Body of pancreas (tissue), 4 donors: ENCODE data around the gene COL18A1. TPM values are rescaled to one million over a fixed set of nuclear protein-coding genes. Genes with fewer than 3 reads are reported as not detected.
A peak's percentile ranks its signal among the peaks of the same experiment; 100 is the strongest.

ENCODE experiments used
- ATAC-seq: fragments of 150-250 bp; one replicate; pipeline ENCODE4 v1.9.1; 2016
- DNase-seq, 4 donors: peaks; one replicate each; pipeline ENCODE4 v3.0.0-alpha.2; 2019
- H3K27ac ChIP-seq, 4 donors: fragments of 200-600 bp; sonication (generic); 1 replicate in 3 of 4; 2 replicates in 1 of 4; pipeline versions ENCODE4 v1.5.1 to v1.6.1; 2016 to 2019; ENCODE audit warnings: mild to moderate bottlenecking in 1 of 4, mixed read lengths in 1 of 4, moderate library complexity in 1 of 4
- H3K27me3 ChIP-seq, 2 donors: fragments of 200-600 bp; sonication (generic); one replicate each; pipeline ENCODE4 v1.6.0; 2016; ENCODE audit warnings: mild to moderate bottlenecking in 1 of 2
- H3K36me3 ChIP-seq, 2 donors: fragments of 200-600 bp; sonication (generic); replicated peaks in 1 of 2; 2 replicates each; pipeline ENCODE4 v1.5.1; 2016; ENCODE audit warnings: low read depth in 2 of 2; ENCODE audit not compliant: insufficient read depth in 1 of 2
- H3K4me1 ChIP-seq: fragments of 200-600 bp; sonication (generic); one replicate; pipeline ENCODE4 v1.6.0; 2016
- H3K4me3 ChIP-seq, 2 donors: fragments of 200-600 bp; sonication (generic); 1 replicate in 1 of 2; 2 replicates in 1 of 2; pipeline ENCODE4 v1.5.1; 2016 to 2019
- H3K9me3 ChIP-seq, 3 donors: fragments of 200-600 bp; sonication (generic); 1 replicate in 2 of 3; 2 replicates in 1 of 3; pipeline ENCODE4 v1.5.1; 2016
- POLR2A ChIP-seq, 3 donors: fragments of 450-650 bp; IDR thresholded peaks; one replicate each; pipeline ENCODE4 v1.6.1; 2016; ENCODE audit warnings: antibody characterized with exemption in 3 of 3, mild to moderate bottlenecking in 2 of 3
- WGBS, 2 donors: methylation state at CpG; one replicate each; pipeline ENCODE4 v1.1.5; 2017; 5-methylcytosine and 5-hydroxymethylcytosine counted together
- intact Hi-C: fragments of 100-400 bp; cut with DNase I; formaldehyde crosslinking; loops from one replicate; pipeline ENCODE4 v1.15.1; 2023
- total RNA-seq, 2 donors: library from RNA; depleted of rRNA; stranded (reverse); fragments of >200 nt; gene quantifications; one replicate each; pipeline ENCODE4 v1.1.0, GENCODE V29; 2016
- TF ChIP-seq, protein P1 (sequence below), 7 experiments: fragments of 450-650 bp in 4 of 7; fragments of 200-600 bp in 3 of 7; sonication (generic) in 3 of 7; IDR thresholded peaks; one replicate each; pipeline ENCODE4 v1.5.1; 2016 to 2019; ENCODE audit warnings: antibody characterized with exemption in 7 of 7

COL18A1 gene
- total RNA-seq, 2 donors from 2014 or later: 108 to 284 TPM

GRCh38 chr21:45454926-45455673 is 50.1 kb downstream of the COL18A1 start:
- Histone ChIP-seq H3K27me3 (no peaks in the 10 kb centered on the region), H3K36me3 (no peaks in the 10 kb centered on the region), H3K27ac (peak overlapping the region; percentile 15 to 67 (median 60)), H3K4me3 (no peak overlapping the region), H3K9me3 (no peaks in the 10 kb centered on the region), H3K4me1 (peaks cover 29% of the 10 kb centered on the region)
- WGBS, 2 donors: 17 to 37% methylated on average over 10 to 23 of the region's 23 CpGs
- ATAC-seq (peak; percentile 64), DNase-seq (peak in 3 of 4 donors; percentile 47 to 63 (median 50))
- TF ChIP-seq POLR2A (IDR thresholded peaks at IDR 0.05): peak in 1 of 3 donors; percentile 12
- TF ChIP-seq, protein P1, sequence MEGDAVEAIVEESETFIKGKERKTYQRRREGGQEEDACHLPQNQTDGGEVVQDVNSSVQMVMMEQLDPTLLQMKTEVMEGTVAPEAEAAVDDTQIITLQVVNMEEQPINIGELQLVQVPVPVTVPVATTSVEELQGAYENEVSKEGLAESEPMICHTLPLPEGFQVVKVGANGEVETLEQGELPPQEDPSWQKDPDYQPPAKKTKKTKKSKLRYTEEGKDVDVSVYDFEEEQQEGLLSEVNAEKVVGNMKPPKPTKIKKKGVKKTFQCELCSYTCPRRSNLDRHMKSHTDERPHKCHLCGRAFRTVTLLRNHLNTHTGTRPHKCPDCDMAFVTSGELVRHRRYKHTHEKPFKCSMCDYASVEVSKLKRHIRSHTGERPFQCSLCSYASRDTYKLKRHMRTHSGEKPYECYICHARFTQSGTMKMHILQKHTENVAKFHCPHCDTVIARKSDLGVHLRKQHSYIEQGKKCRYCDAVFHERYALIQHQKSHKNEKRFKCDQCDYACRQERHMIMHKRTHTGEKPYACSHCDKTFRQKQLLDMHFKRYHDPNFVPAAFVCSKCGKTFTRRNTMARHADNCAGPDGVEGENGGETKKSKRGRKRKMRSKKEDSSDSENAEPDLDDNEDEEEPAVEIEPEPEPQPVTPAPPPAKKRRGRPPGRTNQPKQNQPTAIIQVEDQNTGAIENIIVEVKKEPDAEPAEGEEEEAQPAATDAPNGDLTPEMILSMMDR (IDR thresholded peaks at IDR 0.05): no peak
- intact Hi-C loops: no loop called here

GRCh38 chr21:45455674-45456583 is 51.0 kb downstream of the COL18A1 start:
- Histone ChIP-seq H3K4me3 (no peak overlapping the region), H3K27ac (peak overlapping the region in 3 of 4 donors; percentile 56 to 67 (median 64)), H3K4me1 (peaks cover 29% of the 10 kb centered on the region), H3K36me3 (no peaks in the 10 kb centered on the region), H3K9me3 (no peaks in the 10 kb centered on the region), H3K27me3 (no peaks in the 10 kb centered on the region)
- ATAC-seq: peak; percentile 11
- WGBS, 2 donors: 59 to 65% methylated on average over 27 to 28 of the region's 47 CpGs
- intact Hi-C loops: no loop called here
- TF ChIP-seq, protein P1 (IDR thresholded peaks at IDR 0.05): no peak
- no peak for TF ChIP-seq POLR2A (IDR thresholded peaks at IDR 0.05)
- no peak for DNase-seq

DNA sequence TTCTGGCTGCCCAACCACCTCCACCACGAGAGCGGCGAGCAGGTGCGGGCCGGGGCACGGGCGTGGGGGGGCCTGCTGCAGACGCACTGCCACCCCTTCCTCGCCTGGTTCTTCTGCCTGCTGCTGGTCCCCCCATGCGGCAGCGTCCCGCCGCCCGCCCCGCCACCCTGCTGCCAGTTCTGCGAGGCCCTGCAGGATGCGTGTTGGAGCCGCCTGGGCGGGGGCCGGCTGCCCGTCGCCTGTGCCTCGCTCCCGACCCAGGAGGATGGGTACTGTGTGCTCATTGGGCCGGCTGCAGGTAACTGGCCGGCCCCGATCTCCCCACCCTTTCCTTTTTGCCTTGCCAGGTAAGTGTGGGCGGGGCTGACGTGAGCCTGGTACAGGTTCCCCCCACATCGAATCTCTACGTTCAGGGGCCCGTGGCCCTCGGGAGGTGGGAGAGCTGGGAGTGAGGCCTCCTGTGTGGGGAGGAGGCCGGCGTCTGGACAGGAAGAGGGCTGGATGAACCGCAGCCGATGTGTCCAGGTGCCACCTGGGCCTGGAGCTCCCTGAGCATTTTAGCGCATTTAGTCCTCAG is 51.7 kb downstream of the COL18A1 start:
- TF ChIP-seq, protein P1 (IDR thresholded peaks at IDR 0.05): no peak
- no peak for TF ChIP-seq POLR2A (IDR thresholded peaks at IDR 0.05)
- Histone ChIP-seq H3K27ac (no peak overlapping the region), H3K27me3 (no peaks in the 10 kb centered on the region), H3K9me3 (peaks cover 0 to 4% (median 0%) of the 10 kb centered on the region in 3 donors), H3K4me1 (peaks cover 29% of the 10 kb centered on the region), H3K4me3 (no peak overlapping the region), H3K36me3 (no peaks in the 10 kb centered on the region)
- no peak for ATAC-seq
- no peak for DNase-seq
- 69 to 74% methylated on average over 11 to 27 of the region's 38 CpGs for WGBS, 2 donors
- intact Hi-C loops: no loop called here

GRCh38 chr21:45457161-45457831 is 52.3 kb downstream of the COL18A1 start:
- ATAC-seq (no peak), DNase-seq (no peak)
- intact Hi-C loops: no loop called here
- no peak for TF ChIP-seq POLR2A (IDR thresholded peaks at IDR 0.05)
- TF ChIP-seq, protein P1 (IDR thresholded peaks at IDR 0.05): no peak
- Histone ChIP-seq H3K4me3 (no peak overlapping the region), H3K36me3 (no peaks in the 10 kb centered on the region), H3K27me3 (no peaks in the 10 kb centered on the region), H3K27ac (no peak overlapping the region), H3K9me3 (peaks cover 0 to 5% (median 0%) of the 10 kb centered on the region in 3 donors), H3K4me1 (peaks cover 29% of the 10 kb centered on the region)
- WGBS, 2 donors: 61 to 70% methylated on average over 5 to 25 of the region's 25 CpGs
